ENCODE data around the gene PKD1.
"Not testable (repeated sequence)": the region's sequence is repeated elsewhere in the genome, so short reads cannot be mapped to it uniquely, and the experiment has no call there.

DNA sequence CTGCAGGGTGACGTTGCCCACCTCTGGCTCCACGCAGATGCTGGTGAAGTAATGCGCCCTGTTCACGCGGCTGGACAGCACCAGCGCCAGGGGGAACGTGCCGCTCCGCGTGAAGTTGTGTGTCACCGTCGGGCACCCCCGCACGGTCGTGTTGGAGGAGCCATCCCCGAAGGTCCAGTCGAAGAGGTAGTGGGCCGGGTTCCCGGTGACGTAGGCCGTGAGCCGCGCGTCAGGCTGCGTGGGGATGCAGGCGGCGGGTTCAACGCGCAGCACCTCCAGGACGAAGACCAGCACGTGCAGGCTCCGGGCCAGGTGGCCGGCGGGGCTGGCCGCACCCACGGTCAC is 24.7 kb downstream of the PKD1 start:
- TF ChIP-seq EZH2 (IDR thresholded peaks at IDR 0.05; ENCODE audit: low read length, unreplicated experiment); CTCF (conservative IDR thresholded peaks at IDR 0.05; ENCODE audit: low read depth, low read length); EZH2phosphoT487 (IDR thresholded peaks at IDR 0.05; ENCODE audit: borderline replicate concordance, low read length): not testable (repeated sequence)
